HL-60 (cell line): Measurements from ENCODE around the gene PRSS48.

Source experiments
- DNase-seq, 2 experiments: peaks; one replicate each; pipeline ENCODE4 v3.0.0-alpha.2; 2010 to 2020; ENCODE audit warnings: low read depth in 1 of 2, low spot score in 1 of 2
- H3K27ac ChIP-seq: fragments of 250-450 bp; sonication (Bioruptor Pico); replicated peaks from 2 replicates; pipeline ENCODE4 v1.5.1; 2020; ENCODE audit warnings: mild to moderate bottlenecking, moderate library complexity
- H3K27me3 ChIP-seq: fragments of 250-450 bp; sonication (Bioruptor Pico); 2 replicates; pipeline ENCODE4 v1.5.1; 2021; ENCODE audit warnings: mild to moderate bottlenecking, moderate library complexity; ENCODE audit not compliant: insufficient read depth, poor library complexity, severe bottlenecking
- H3K4me3 ChIP-seq: replicated peaks from 2 replicates; pipeline ENCODE4 v1.5.1; 2011; ENCODE audit warnings: mild to moderate bottlenecking, control low read depth, low read length; ENCODE audit not compliant: insufficient read depth
- CTCF ChIP-seq: IDR thresholded peaks from one replicate; pipeline ENCODE4 v1.5.1; 2011; ENCODE audit warnings: low read length, control low read depth, inconsistent platforms; ENCODE audit not compliant: insufficient read depth
- GABPA ChIP-seq: IDR thresholded peaks from 2 replicates; pipeline ENCODE4 v1.6.1; 2012; ENCODE audit warnings: low read depth
- POLR2AphosphoS5 ChIP-seq: IDR thresholded peaks from 2 replicates; pipeline ENCODE4 v1.6.1; 2012; ENCODE audit warnings: low read depth
- REST ChIP-seq: IDR thresholded peaks from 2 replicates; pipeline ENCODE4 v1.6.1; 2012; ENCODE audit warnings: low read depth; ENCODE audit not compliant: insufficient replicate concordance
- SPI1 ChIP-seq: IDR thresholded peaks from 2 replicates; pipeline ENCODE4 v1.6.1; 2012; ENCODE audit warnings: low read depth, mild to moderate bottlenecking, borderline replicate concordance

The PRSS48 gene

GRCh38 chr4:151325949-151326246 lies 48.9 kb downstream of the PRSS48 start:
- TF ChIP-seq SPI1 (no peak), REST (no peak), GABPA (no peak), POLR2AphosphoS5 (no peak), CTCF (no peak)
- DNase-seq = no peak
- no peak overlapping the region for H3K27ac ChIP-seq
- H3K4me3 ChIP-seq = no peak overlapping the region
- peaks cover 29% of the 10 kb centered on the region for H3K27me3 ChIP-seq

- Histone ChIP-seq H3K27ac (no peak overlapping the region), H3K4me3 (no peak overlapping the region), H3K27me3 (peaks cover 17% of the 10 kb centered on the region)
- TF ChIP-seq POLR2AphosphoS5 (no peak), REST (no peak), GABPA (no peak), SPI1 (no peak), CTCF (no peak)
- DNase-seq = no peak
These were observed 52.5 kb downstream of the PRSS48 start for GRCh38 chr4:151329217-151330007.

GRCh38 chr4:151331276-151332042 lies 54.5 kb downstream of the PRSS48 start:
- H3K4me3 ChIP-seq = no peak overlapping the region
- no peak for DNase-seq
- H3K27ac ChIP-seq = no peak overlapping the region
- H3K27me3 ChIP-seq = peaks cover 9% of the 10 kb centered on the region
- TF ChIP-seq CTCF = no peak
- no peak for TF ChIP-seq REST
- no peak for TF ChIP-seq POLR2AphosphoS5
- no peak for TF ChIP-seq SPI1
- no peak for TF ChIP-seq GABPA
